GM12874 (cell line): ENCODE results near the gene HNRNPH1.

Source experiments
- CTCF ChIP-seq: IDR thresholded peaks from 2 replicates; pipeline ENCODE4 v1.5.1; 2011; ENCODE audit warnings: low read depth, mild to moderate bottlenecking, control low read depth, low read length, moderate library complexity; ENCODE audit not compliant: insufficient read depth

Gene HNRNPH1

GRCh38 chr5:179614745-179615144, 8.7 kb downstream of the HNRNPH1 start:
- no peak for TF ChIP-seq CTCF

- TF ChIP-seq CTCF, result no peak
Observed at GRCh38 chr5:179613460-179614071, 9.9 kb downstream of the HNRNPH1 start.

DNA sequence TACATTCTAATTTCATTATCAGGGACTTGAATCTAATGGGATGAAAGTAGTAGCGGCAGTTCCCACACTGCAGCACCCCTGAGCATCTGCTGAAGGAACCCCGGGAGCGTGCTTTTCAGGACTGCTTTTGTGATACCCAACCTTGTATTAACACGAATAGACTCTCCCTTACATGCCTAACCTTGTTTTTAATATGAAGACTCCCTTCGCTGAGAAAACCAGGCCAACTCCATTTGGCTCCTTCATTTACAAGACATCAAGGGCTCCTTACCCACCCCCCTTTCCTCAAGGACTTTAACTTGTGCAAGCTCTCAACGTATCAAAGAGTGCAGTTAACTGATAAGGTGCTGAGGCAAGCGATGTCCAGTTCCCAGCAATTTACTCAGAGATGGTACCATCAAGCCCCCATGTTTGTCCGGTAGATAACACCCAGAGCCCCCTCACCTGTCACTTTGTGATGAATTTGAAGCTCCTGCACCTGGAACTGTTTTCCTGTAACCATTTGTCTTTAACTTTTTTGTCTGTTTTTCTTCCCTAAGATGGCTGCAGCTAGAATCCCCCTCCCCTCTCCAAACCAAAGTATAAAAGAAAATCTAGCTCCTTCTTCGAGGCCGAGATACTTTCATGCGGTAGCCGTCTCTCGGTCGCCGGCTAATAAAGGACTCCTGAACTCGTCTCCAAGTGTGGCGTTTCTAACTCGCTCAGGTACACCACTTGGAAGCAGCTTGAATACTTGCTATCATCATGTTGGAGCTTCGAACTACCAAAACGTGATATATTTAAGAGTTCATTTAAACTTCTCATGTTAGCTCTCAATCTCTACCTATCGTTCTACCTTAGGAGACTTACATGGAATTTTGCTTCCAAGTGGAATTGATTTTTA, 10.7 kb downstream of the HNRNPH1 start:
- no peak for TF ChIP-seq CTCF

DNA sequence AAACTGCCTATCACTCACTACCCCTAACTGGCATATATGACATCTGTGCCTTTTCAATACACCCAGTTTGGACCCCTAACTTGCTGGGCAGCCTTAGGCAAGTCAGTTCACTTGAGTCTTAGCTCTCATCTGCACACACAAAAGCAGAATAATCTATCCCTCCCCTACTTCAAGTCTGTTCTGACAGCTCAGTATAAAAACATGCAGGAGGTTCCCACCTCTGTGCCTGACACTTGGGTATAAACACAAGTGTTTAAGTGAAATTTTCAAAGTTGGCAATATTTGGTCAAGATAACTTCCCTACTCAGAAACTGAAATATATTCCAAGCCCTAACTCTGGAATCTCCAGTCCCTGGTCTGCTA, 12.6 kb downstream of the HNRNPH1 start:
- TF ChIP-seq CTCF, result no peak

- no peak for TF ChIP-seq CTCF
Observed at GRCh38 chr5:179610109-179610902, 13.2 kb downstream of the HNRNPH1 start.

GRCh38 chr5:179609834-179610108, 13.7 kb downstream of the HNRNPH1 start:
- TF ChIP-seq CTCF, result no peak

DNA sequence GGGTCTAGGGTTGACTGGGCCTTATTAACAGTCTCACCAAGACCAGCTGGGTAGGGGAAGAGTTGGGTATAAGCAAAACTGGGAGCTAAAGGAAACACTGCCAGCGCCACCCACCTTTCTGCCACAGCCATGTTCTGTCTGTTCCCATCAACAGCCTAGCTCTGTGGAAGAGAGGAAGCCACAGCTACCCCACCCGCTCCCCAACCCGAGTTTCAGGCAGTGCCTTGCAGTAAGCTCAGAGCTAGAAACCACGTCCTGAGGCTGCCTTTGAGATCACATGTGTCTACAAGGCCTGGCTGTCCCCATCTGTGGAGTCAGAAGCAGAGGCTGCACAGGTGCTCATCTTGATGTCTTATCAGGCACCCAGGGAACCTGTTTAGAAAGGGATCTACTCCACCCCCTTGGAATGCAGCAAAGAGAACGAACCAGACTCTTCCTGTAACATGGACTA, 15.3 kb downstream of the HNRNPH1 start:
- TF ChIP-seq CTCF, result no peak
